ENCODE results near the gene CSNK1A1. TPM values are rescaled to one million over a fixed set of nuclear protein-coding genes. Genes with fewer than 3 reads are reported as not detected.
A peak's percentile ranks its signal among the peaks of the same experiment; 100 is the strongest.

Gene CSNK1A1
- total RNA-seq, 1 donor from 2014 or later, result 282 TPM

DNA sequence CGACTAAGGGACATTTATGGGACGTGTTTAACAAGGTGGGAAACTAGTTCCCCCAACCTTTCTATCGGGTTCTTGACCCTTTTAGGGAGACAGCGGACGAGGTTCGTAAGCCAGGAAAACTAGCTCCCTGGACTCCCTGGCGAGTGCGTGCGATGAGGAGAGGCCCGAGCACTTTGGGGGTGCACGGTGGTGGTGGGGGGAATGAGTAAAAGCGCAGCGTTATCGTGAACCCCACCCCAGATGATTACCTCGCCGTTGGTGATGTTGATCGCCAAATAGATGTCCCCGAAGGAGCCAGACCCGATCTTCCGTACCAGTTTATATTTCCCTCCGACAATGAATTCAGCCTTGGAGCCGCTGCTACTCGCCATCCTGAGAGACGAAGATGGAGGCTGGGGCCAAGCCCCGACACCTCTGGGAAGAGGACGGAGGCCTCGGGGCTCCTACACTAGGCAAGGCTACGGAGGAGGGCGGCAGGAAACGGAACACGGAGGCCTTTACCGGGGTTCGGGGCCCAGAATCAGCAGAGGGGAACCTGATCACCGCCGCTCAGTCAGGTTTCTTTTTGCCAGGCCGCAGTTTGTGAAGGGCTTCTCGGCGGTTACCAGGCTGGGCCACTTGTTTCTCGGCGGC lies 529 bp downstream of the CSNK1A1 start:
- H3K4me1 Mint-ChIP-seq (ENCODE audit: unreplicated experiment), result peaks cover 35% of the 10 kb centered on the region
- peak overlapping the region; percentile 91 for H3K4me3 Mint-ChIP-seq (ENCODE audit: unreplicated experiment)
- no peak for DNase-seq (ENCODE audit: extremely low spot score, unreplicated experiment)
- H3K9me3 Mint-ChIP-seq (ENCODE audit: unreplicated experiment), result no peaks in the 10 kb centered on the region
- TF ChIP-seq, protein P1, sequence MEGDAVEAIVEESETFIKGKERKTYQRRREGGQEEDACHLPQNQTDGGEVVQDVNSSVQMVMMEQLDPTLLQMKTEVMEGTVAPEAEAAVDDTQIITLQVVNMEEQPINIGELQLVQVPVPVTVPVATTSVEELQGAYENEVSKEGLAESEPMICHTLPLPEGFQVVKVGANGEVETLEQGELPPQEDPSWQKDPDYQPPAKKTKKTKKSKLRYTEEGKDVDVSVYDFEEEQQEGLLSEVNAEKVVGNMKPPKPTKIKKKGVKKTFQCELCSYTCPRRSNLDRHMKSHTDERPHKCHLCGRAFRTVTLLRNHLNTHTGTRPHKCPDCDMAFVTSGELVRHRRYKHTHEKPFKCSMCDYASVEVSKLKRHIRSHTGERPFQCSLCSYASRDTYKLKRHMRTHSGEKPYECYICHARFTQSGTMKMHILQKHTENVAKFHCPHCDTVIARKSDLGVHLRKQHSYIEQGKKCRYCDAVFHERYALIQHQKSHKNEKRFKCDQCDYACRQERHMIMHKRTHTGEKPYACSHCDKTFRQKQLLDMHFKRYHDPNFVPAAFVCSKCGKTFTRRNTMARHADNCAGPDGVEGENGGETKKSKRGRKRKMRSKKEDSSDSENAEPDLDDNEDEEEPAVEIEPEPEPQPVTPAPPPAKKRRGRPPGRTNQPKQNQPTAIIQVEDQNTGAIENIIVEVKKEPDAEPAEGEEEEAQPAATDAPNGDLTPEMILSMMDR (IDR thresholded peaks at IDR 0.05), result no peak
- peaks cover 24% of the 10 kb centered on the region for H3K36me3 Mint-ChIP-seq (ENCODE audit: unreplicated experiment)
- H3K27ac Mint-ChIP-seq (ENCODE audit: unreplicated experiment), result peak overlapping the region; percentile 99
- H3K27me3 Mint-ChIP-seq (ENCODE audit: unreplicated experiment), result no peaks in the 10 kb centered on the region

DNA sequence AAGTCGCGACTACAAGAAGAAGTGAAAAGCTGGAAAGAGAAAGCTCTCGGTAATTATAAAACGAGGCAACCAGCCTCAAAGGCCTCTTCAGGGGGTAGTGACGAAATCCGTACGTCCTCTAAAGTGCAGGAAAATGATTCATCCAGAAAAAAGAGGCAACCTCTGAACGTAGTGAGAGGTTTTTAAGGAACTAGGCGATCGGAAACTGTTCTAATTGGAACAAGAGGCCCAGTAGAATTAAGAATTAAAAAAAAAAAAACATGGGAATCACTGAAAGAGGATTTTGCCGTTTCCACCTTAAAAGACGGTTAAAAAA lies 1.0 kb downstream of the CSNK1A1 start:
- Mint-ChIP-seq H3K27me3 (ENCODE audit: unreplicated experiment) (no peaks in the 10 kb centered on the region), H3K9me3 (ENCODE audit: unreplicated experiment) (no peaks in the 10 kb centered on the region), H3K36me3 (ENCODE audit: unreplicated experiment) (peaks cover 26% of the 10 kb centered on the region), H3K4me1 (ENCODE audit: unreplicated experiment) (peaks cover 37% of the 10 kb centered on the region), H3K4me3 (ENCODE audit: unreplicated experiment) (peak overlapping the region; percentile 91), H3K27ac (ENCODE audit: unreplicated experiment) (peak overlapping the region; percentile 99)
- DNase-seq (ENCODE audit: extremely low spot score, unreplicated experiment), result no peak
- TF ChIP-seq, protein P1 (IDR thresholded peaks at IDR 0.05), result no peak

DNA sequence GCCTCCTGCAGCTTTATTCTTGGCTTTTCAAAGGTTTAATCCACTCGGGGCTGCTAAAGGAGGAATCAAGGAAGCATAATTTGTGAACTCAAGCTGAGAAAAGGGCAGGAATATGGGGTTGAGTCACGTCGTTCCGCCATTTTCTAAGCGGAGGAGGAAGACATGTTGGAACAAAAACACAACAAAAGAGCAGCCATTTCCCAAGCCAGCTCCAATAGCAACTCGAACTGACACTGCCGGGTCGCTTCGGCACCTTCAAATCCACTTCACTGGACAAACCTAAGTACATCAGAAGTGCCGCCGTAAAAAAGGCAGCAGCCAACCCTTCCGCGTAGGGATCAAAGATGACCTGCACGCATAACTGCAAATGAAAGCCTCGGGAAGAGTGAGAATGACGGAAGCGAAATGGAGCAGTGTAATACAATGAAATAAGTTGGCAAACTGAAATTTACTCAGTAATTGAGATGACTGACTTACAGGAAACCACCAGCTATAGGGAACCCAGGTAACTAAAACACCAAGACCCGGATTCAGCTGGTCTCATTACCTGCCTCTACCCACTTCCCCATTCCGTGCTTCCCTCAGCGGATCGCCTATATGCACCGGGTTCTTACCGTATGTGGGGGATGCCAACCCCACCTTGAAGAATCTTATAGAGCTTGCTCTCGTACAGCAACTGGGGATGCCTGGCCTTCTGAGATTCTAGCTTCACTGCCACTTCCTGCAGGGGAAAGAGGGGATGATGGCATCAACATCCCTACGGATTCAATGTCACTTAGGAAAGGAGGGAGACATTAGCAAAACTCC lies 1.6 kb downstream of the CSNK1A1 start:
- H3K9me3 Mint-ChIP-seq (ENCODE audit: unreplicated experiment), result no peaks in the 10 kb centered on the region
- peak overlapping the region; percentile 99 for H3K27ac Mint-ChIP-seq (ENCODE audit: unreplicated experiment)
- TF ChIP-seq, protein P1 (IDR thresholded peaks at IDR 0.05), result no peak
- H3K36me3 Mint-ChIP-seq (ENCODE audit: unreplicated experiment), result peaks cover 29% of the 10 kb centered on the region
- H3K27me3 Mint-ChIP-seq (ENCODE audit: unreplicated experiment), result no peaks in the 10 kb centered on the region
- DNase-seq (ENCODE audit: extremely low spot score, unreplicated experiment), result no peak
- H3K4me1 Mint-ChIP-seq (ENCODE audit: unreplicated experiment), result peaks cover 37% of the 10 kb centered on the region
- H3K4me3 Mint-ChIP-seq (ENCODE audit: unreplicated experiment), result peak overlapping the region; percentile 91

DNA sequence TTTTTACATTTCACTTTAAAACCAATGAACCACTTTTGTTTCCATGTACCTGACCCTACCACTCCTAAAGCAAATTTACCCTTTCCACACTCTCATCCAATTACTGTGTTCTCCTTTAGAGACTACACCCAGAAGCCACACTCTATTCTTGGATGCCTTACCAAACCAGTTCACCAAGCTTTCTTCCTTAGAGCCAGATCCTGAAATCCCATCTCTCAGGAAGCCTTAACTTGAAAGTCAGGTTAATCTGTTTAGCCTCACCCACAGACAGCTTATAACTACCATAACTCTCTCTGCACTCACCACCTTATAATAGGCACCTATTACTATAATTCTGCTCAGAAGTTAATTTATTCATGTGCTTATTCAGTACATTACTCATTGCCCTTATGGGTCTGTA lies 4.3 kb downstream of the CSNK1A1 start:
- Mint-ChIP-seq H3K36me3 (ENCODE audit: unreplicated experiment) (peaks cover 38% of the 10 kb centered on the region), H3K27me3 (ENCODE audit: unreplicated experiment) (no peaks in the 10 kb centered on the region), H3K9me3 (ENCODE audit: unreplicated experiment) (no peaks in the 10 kb centered on the region), H3K4me1 (ENCODE audit: unreplicated experiment) (peaks cover 44% of the 10 kb centered on the region), H3K27ac (ENCODE audit: unreplicated experiment) (peak overlapping the region; percentile 64), H3K4me3 (ENCODE audit: unreplicated experiment) (peak overlapping the region; percentile 19)
- no peak for DNase-seq (ENCODE audit: extremely low spot score, unreplicated experiment)
- TF ChIP-seq, protein P1 (IDR thresholded peaks at IDR 0.05), result no peak

DNA sequence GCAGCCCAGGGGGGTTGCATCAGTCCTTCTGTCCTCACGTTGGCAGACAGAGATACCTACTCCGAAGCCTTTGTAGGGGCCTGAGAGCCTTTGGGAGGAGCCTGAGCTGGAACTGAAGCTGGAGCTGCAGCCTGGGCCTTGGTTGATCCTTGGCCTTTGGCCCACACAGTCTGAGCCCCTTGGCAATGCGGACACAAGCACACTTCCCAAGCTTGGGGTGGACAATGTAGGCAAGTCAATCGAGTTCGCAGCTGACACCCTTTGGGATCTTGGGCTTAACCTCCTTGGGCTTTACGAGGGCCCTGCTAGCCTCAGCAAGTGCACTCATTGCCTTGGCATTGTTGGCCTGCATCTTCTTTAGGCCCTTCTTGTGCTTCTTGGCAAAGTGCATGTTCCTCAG lies 5.9 kb downstream of the CSNK1A1 start:
- H3K4me3 Mint-ChIP-seq (ENCODE audit: unreplicated experiment), result no peak overlapping the region
- H3K27ac Mint-ChIP-seq (ENCODE audit: unreplicated experiment), result no peak overlapping the region
- DNase-seq (ENCODE audit: extremely low spot score, unreplicated experiment), result no peak
- TF ChIP-seq, protein P1 (IDR thresholded peaks at IDR 0.05), result no peak
- no peaks in the 10 kb centered on the region for H3K9me3 Mint-ChIP-seq (ENCODE audit: unreplicated experiment)
- peaks cover 41% of the 10 kb centered on the region for H3K36me3 Mint-ChIP-seq (ENCODE audit: unreplicated experiment)
- peaks cover 49% of the 10 kb centered on the region for H3K4me1 Mint-ChIP-seq (ENCODE audit: unreplicated experiment)
- no peaks in the 10 kb centered on the region for H3K27me3 Mint-ChIP-seq (ENCODE audit: unreplicated experiment)

All from osteocyte (in vitro differentiated cells).